ENCODE results near the gene STAC3.

GRCh38 chr12:57258977-57259970 lies 8.3 kb upstream of the STAC3 start:
- TF ChIP-seq, protein P1, sequence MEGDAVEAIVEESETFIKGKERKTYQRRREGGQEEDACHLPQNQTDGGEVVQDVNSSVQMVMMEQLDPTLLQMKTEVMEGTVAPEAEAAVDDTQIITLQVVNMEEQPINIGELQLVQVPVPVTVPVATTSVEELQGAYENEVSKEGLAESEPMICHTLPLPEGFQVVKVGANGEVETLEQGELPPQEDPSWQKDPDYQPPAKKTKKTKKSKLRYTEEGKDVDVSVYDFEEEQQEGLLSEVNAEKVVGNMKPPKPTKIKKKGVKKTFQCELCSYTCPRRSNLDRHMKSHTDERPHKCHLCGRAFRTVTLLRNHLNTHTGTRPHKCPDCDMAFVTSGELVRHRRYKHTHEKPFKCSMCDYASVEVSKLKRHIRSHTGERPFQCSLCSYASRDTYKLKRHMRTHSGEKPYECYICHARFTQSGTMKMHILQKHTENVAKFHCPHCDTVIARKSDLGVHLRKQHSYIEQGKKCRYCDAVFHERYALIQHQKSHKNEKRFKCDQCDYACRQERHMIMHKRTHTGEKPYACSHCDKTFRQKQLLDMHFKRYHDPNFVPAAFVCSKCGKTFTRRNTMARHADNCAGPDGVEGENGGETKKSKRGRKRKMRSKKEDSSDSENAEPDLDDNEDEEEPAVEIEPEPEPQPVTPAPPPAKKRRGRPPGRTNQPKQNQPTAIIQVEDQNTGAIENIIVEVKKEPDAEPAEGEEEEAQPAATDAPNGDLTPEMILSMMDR (conservative IDR thresholded peaks at IDR 0.05) = no peak
- no peak for TF ChIP-seq EZH2 (IDR thresholded peaks at IDR 0.05; ENCODE audit: low read depth)

Data from PC-9 (cell line).